GM12801 (cell line): ENCODE data around the gene SLC1A1.

Experiments
- CTCF ChIP-seq: IDR thresholded peaks from one replicate; pipeline ENCODE4 v1.5.1; 2011; ENCODE audit warnings: control low read depth; ENCODE audit not compliant: insufficient read length; ENCODE audit errors: extremely low read depth

SLC1A1 gene

GRCh38 chr9:4567601-4568000 lies 77.3 kb downstream of the SLC1A1 start:
- no peak for TF ChIP-seq CTCF

GRCh38 chr9:4569101-4569500 lies 78.8 kb downstream of the SLC1A1 start:
- TF ChIP-seq CTCF, result no peak

GRCh38 chr9:4572184-4572826 lies 82.0 kb downstream of the SLC1A1 start:
- no peak for TF ChIP-seq CTCF

GRCh38 chr9:4573176-4573575 lies 82.9 kb downstream of the SLC1A1 start:
- TF ChIP-seq CTCF, result no peak

GRCh38 chr9:4573634-4574389 lies 83.5 kb downstream of the SLC1A1 start:
- TF ChIP-seq CTCF, result no peak

- TF ChIP-seq CTCF, result no peak
Measured at GRCh38 chr9:4574657-4575243, 84.5 kb downstream of the SLC1A1 start.

- no peak for TF ChIP-seq CTCF
Measured at GRCh38 chr9:4575997-4576396, 85.7 kb downstream of the SLC1A1 start.
